IMR-90 (cell line): ENCODE results near the gene PC. TPM values are rescaled to one million over a fixed set of nuclear protein-coding genes. Genes with fewer than 3 reads are reported as not detected.

ENCODE experiments used
- ATAC-seq: fragments of 200-7000 bp; cut with Tn5 transposase; 2 replicates; pipeline ENCODE4 v1.9.1; 2020; ENCODE audit warnings: low read depth, mild to moderate bottlenecking, moderate library complexity
- BruUV-seq: library from RNA; stranded (reverse); fragments of 400-500 nt; replicated peaks from 2 replicates; lab custom pipeline; 2021; lab: Mats Ljungman, UMichigan
- CTCF ChIA-PET: fragments of 300-600 bp; formaldehyde crosslinking; extraction: SDS; loops from one replicate; lab custom pipeline; 2021; ENCODE audit warnings: antibody characterized with exemption; lab: Yijun Ruan, JAX
- POLR2A ChIA-PET: fragments of 300-600 bp; sonication (Branson Sonifier 250); formaldehyde crosslinking; loops from one replicate; lab custom pipeline; 2022; ENCODE audit warnings: antibody characterized with exemption; ENCODE audit not compliant: unreplicated experiment; lab: Charles Lee
- DNase-seq: peaks from one replicate; pipeline ENCODE4 v3.0.0; 2013
- H2AFZ ChIP-seq: replicated peaks from 2 replicates; pipeline ENCODE3; 2013; ENCODE audit warnings: low read length, mild to moderate bottlenecking; ENCODE audit not compliant: poor library complexity
- H2AK5ac ChIP-seq: 2 replicates; pipeline ENCODE4 v1.6.1; 2013; ENCODE audit warnings: low read depth, low read length, inconsistent platforms
- H2AK9ac ChIP-seq: replicated peaks from 2 replicates; pipeline ENCODE3; 2013; ENCODE audit warnings: mild to moderate bottlenecking, low read depth, low read length, moderate library complexity; ENCODE audit not compliant: poor library complexity
- H2BK120ac ChIP-seq: 2 replicates; pipeline ENCODE4 v1.6.1; 2013; ENCODE audit warnings: low read depth, low read length, inconsistent platforms
- H2BK15ac ChIP-seq: 3 replicates; pipeline ENCODE4 v1.6.1; 2013; ENCODE audit warnings: low read depth, low read length, inconsistent platforms
- H2BK20ac ChIP-seq: 2 replicates; pipeline ENCODE4 v1.6.1; 2013; ENCODE audit warnings: low read depth, mild to moderate bottlenecking, inconsistent platforms, low read length, moderate library complexity
- H2BK5ac ChIP-seq: 2 replicates; pipeline ENCODE4 v1.6.1; 2013; ENCODE audit warnings: mild to moderate bottlenecking, low read depth, low read length, inconsistent platforms; ENCODE audit not compliant: poor library complexity, severe bottlenecking
- H3K14ac ChIP-seq: replicated peaks from 2 replicates; pipeline ENCODE4 v1.6.1; 2013; ENCODE audit warnings: low read depth, low read length, inconsistent platforms
- H3K18ac ChIP-seq: 2 replicates; pipeline ENCODE4 v1.6.1; 2013; ENCODE audit warnings: low read depth, low read length, control low read depth
- H3K23ac ChIP-seq: 2 replicates; pipeline ENCODE4 v1.6.1; 2013; ENCODE audit warnings: low read depth, low read length, inconsistent platforms
- H3K27ac ChIP-seq: 2 replicates; pipeline ENCODE4 v1.5.1; 2013; ENCODE audit warnings: mild to moderate bottlenecking, control low read depth, low read length; ENCODE audit not compliant: insufficient read depth
- H3K27me3 ChIP-seq: 2 replicates; pipeline ENCODE4 v1.6.1; 2013; ENCODE audit warnings: low read length; ENCODE audit not compliant: control insufficient read depth, insufficient read depth
- H3K36me3 ChIP-seq: 2 replicates; pipeline ENCODE4 v1.6.1; 2013; ENCODE audit warnings: low read length, mixed read lengths; ENCODE audit not compliant: control insufficient read depth, insufficient read depth
- H3K4ac ChIP-seq: 2 replicates; pipeline ENCODE4 v1.6.1; 2013; ENCODE audit warnings: low read depth, low read length, inconsistent platforms
- H3K4me1 ChIP-seq: 2 replicates; pipeline ENCODE4 v1.6.1; 2013; ENCODE audit warnings: low read length, mixed read lengths; ENCODE audit not compliant: control insufficient read depth, insufficient read depth
- H3K4me2 ChIP-seq: 2 replicates; pipeline ENCODE4 v1.6.1; 2013; ENCODE audit warnings: low read depth, mild to moderate bottlenecking, control low read depth, low read length, moderate library complexity
- H3K4me3 ChIP-seq: 2 replicates; pipeline ENCODE4 v1.5.1; 2013; ENCODE audit warnings: low read depth, mild to moderate bottlenecking, control low read depth, low read length, moderate library complexity; ENCODE audit not compliant: insufficient read depth
- H3K56ac ChIP-seq: 2 replicates; pipeline ENCODE4 v1.6.1; 2013; ENCODE audit warnings: low read length, inconsistent platforms; ENCODE audit not compliant: insufficient read depth; ENCODE audit errors: extremely low read depth
- H3K79me1 ChIP-seq, 2 experiments: 2 replicates each; pipeline ENCODE4 v1.6.1; 2013; ENCODE audit warnings: low read length in 2 of 2, inconsistent platforms in 1 of 2, low read depth in 1 of 2
- H3K9ac ChIP-seq: 2 replicates; pipeline ENCODE4 v1.6.1; 2013; ENCODE audit warnings: low read depth, low read length, control low read depth
- H3K9me1 ChIP-seq: 2 replicates; pipeline ENCODE4 v1.6.1; 2013; ENCODE audit warnings: low read length, inconsistent platforms; ENCODE audit not compliant: insufficient read depth
- H3K9me3 ChIP-seq: 2 replicates; pipeline ENCODE4 v1.6.1; 2013; ENCODE audit warnings: low read length; ENCODE audit not compliant: control insufficient read depth, insufficient read depth
- H4K20me1 ChIP-seq: 2 replicates; pipeline ENCODE4 v1.6.1; 2013; ENCODE audit warnings: low read length, inconsistent platforms; ENCODE audit not compliant: insufficient read depth
- H4K5ac ChIP-seq: 2 replicates; pipeline ENCODE4 v1.6.1; 2013; ENCODE audit warnings: mild to moderate bottlenecking, low read depth, low read length, control low read depth
- H4K8ac ChIP-seq, 2 experiments: 2 replicates each; pipeline ENCODE4 v1.6.1; 2013; ENCODE audit warnings: low read depth in 2 of 2, low read length in 2 of 2, control low read depth in 1 of 2, inconsistent platforms in 1 of 2
- H4K91ac ChIP-seq: 2 replicates; pipeline ENCODE4 v1.6.1; 2013; ENCODE audit warnings: low read depth, low read length, inconsistent platforms; ENCODE audit not compliant: insufficient read depth
- CEBPB ChIP-seq: IDR thresholded peaks from 2 replicates; pipeline ENCODE4 v1.6.1; 2012; ENCODE audit warnings: low read depth, low read length, improper control_type of control experiment
- CHD1 ChIP-seq: IDR thresholded peaks from 2 replicates; pipeline ENCODE4 v1.6.1; 2012; ENCODE audit warnings: low read depth, low read length, improper control_type of control experiment
- CTCF ChIP-seq: conservative IDR thresholded peaks from 2 replicates; pipeline ENCODE4 v1.5.1; 2012; ENCODE audit warnings: mild to moderate bottlenecking, low read depth, low read length, improper control_type of control experiment
- ELK1 ChIP-seq: fragments of 150-350 bp; IDR thresholded peaks from 2 replicates; pipeline ENCODE4 v1.6.1; 2016; ENCODE audit warnings: low read depth, mild to moderate bottlenecking, low read length, moderate library complexity, borderline replicate concordance
- MAFK ChIP-seq: IDR thresholded peaks from 2 replicates; pipeline ENCODE4 v1.6.1; 2012; ENCODE audit warnings: low read depth, low read length, improper control_type of control experiment
- MAZ ChIP-seq: IDR thresholded peaks from 2 replicates; pipeline ENCODE4 v1.6.1; 2012; ENCODE audit warnings: low read depth, mild to moderate bottlenecking, low read length, improper control_type of control experiment, moderate library complexity, borderline replicate concordance
- NFE2L2 ChIP-seq: fragments of 150-350 bp; IDR thresholded peaks from 2 replicates; pipeline ENCODE4 v1.6.1; 2016; ENCODE audit warnings: low read depth, mild to moderate bottlenecking, low read length
- POLR2A ChIP-seq: IDR thresholded peaks from 2 replicates; pipeline ENCODE4 v1.6.1; 2012; ENCODE audit warnings: mild to moderate bottlenecking, low read depth, low read length
- RAD21 ChIP-seq: IDR thresholded peaks from 2 replicates; pipeline ENCODE4 v1.6.1; 2012; ENCODE audit warnings: low read length, improper control_type of control experiment
- RCOR1 ChIP-seq: IDR thresholded peaks from 2 replicates; pipeline ENCODE4 v1.6.1; 2012; ENCODE audit warnings: mild to moderate bottlenecking, low read length, improper control_type of control experiment; ENCODE audit not compliant: insufficient replicate concordance
- SMC3 ChIP-seq: fragments of 150-350 bp; IDR thresholded peaks from 2 replicates; pipeline ENCODE4 v1.6.1; 2016; ENCODE audit warnings: low read depth, mild to moderate bottlenecking, antibody characterized with exemption, low read length, moderate library complexity
- USF2 ChIP-seq: fragments of 150-350 bp; IDR thresholded peaks from 2 replicates; pipeline ENCODE4 v1.6.1; 2017; ENCODE audit warnings: mild to moderate bottlenecking, antibody characterized with exemption, low read length, low read depth
- WGBS, 2 experiments: methylation state at CpG; one replicate each; pipeline versions ENCODE4 v1.1.5 to v1.1.7; 2013; ENCODE audit warnings: missing lambda C conversion rate in 2 of 2; ENCODE audit not compliant: insufficient read length in 1 of 2; ENCODE audit errors: extremely low coverage in 2 of 2; 5-methylcytosine and 5-hydroxymethylcytosine counted together
- dilution Hi-C: fragments of 300-500 bp; cut with HindIII; formaldehyde crosslinking; loops from one replicate; pipeline ENCODE4 v1.14.3; 2018; ENCODE audit warnings: low sequenced_read_pairs; ENCODE audit not compliant: unreplicated experiment
- in situ Hi-C: fragments of 300-500 bp; cut with MboI; formaldehyde crosslinking; loops from 3 replicates; pipeline ENCODE4 v1.14.3; 2019; ENCODE audit warnings: low sequenced_read_pairs, inconsistent platforms, mixed read lengths
- intact Hi-C: fragments of 100-400 bp; cut with micrococcal nuclease; formaldehyde crosslinking; loops from 2 replicates; pipeline ENCODE4 v1.10.0; 2022
- polyA plus RNA-seq, 3 experiments: library from polyadenylated mRNA; depleted of rRNA; stranded (reverse); fragments of >200 nt; gene quantifications; 2 replicates each; pipeline ENCODE4 v1.2.3, GENCODE V29; 2012; ENCODE audit warnings: low replicate concordance in 1 of 3
- total RNA-seq: library from RNA; depleted of rRNA; stranded (reverse); fragments of >200 nt; gene quantifications from 2 replicates; pipeline ENCODE4 v1.2.3, GENCODE V29; 2012

Gene PC
- total and polyA plus RNA-seq, 2 of the 4 experiments (the other 2 are of a cell fraction): 13.6 to 15.7 TPM

- H3K18ac ChIP-seq: no peak overlapping the region
- TF ChIP-seq RAD21 (no peak), ELK1 (no peak), SMC3 (no peak), USF2 (no peak), CHD1 (no peak), CEBPB (no peak), MAFK (no peak), CTCF (no peak), POLR2A (no peak), MAZ (no peak), NFE2L2 (no peak), RCOR1 (no peak)
- H4K20me1 ChIP-seq: 0 out of 2 replicates have a peak, but pooled peaks cover 3% of the 10 kb centered on the region
- H3K4ac ChIP-seq: no peak overlapping the region
- no peak overlapping the region for H2BK20ac ChIP-seq
- ATAC-seq (no peak), DNase-seq (no peak)
- no peak overlapping the region for H2AK5ac ChIP-seq
- H3K56ac ChIP-seq: no peak overlapping the region
- dilution Hi-C loops: no loop called here
- no peak overlapping the region for H3K27ac ChIP-seq
- peaks cover 9% of the 10 kb centered on the region; the same call in 1 of the 2 replicates for H3K9me1 ChIP-seq
- intact Hi-C loops: no loop called here
- WGBS, 2 experiments: 86% methylated on average over 7 of the region's 10 CpGs; no CpG with 5 or more reads in 1 of the 2 experiments
- no peak overlapping the region for H2BK5ac ChIP-seq
- BruUV-seq: no TSS peak
- no peak overlapping the region for H3K4me2 ChIP-seq
- no peak overlapping the region for H3K14ac ChIP-seq
- no peaks in the 10 kb centered on the region for H3K27me3 ChIP-seq
- no peak overlapping the region for H2BK120ac ChIP-seq
- in situ Hi-C loops: no loop called here
- peaks cover 0 to 17% of the 10 kb centered on the region in 2 experiments; a peak in 3 of 4 replicates for H3K79me1 ChIP-seq
- H4K5ac ChIP-seq: no peak overlapping the region
- H4K91ac ChIP-seq: no peak overlapping the region
- no peak overlapping the region for H3K4me3 ChIP-seq
- CTCF ChIA-PET: no interaction called here
- no peak overlapping the region for H2AFZ ChIP-seq
- no peak overlapping the region for H2BK15ac ChIP-seq
- H3K36me3 ChIP-seq: peaks cover 49% of the 10 kb centered on the region
- H3K9me3 ChIP-seq: no peaks in the 10 kb centered on the region
- no peak overlapping the region for H3K23ac ChIP-seq
- H3K9ac ChIP-seq: no peak overlapping the region
- POLR2A ChIA-PET: no interaction called here
- H4K8ac ChIP-seq: no peak overlapping the region
- no peaks in the 10 kb centered on the region for H3K4me1 ChIP-seq
- peak overlapping the region; percentile 48 for H2AK9ac ChIP-seq
Measured at GRCh38 chr11:66850235-66850587, 108.0 kb downstream of the PC start.
